Keratinocyte (primary cell): ENCODE data around the gene MARCHF9. TPM values are rescaled to one million over a fixed set of nuclear protein-coding genes. Genes with fewer than 3 reads are reported as not detected.

Experiments used
- DNase-seq: peaks from one replicate; pipeline ENCODE4 v3.0.0-alpha.2; 2011; ENCODE audit warnings: low read depth, missing footprints, low spot score
- FAIRE-seq: peaks from 2 replicates; lab custom pipeline; 2011; peaks lifted over from hg19 to GRCh38; lab: Jason Lieb, UNC
- H2AFZ ChIP-seq: 2 replicates; pipeline ENCODE4 v1.6.0; 2012; ENCODE audit warnings: low read length, control low read depth, inconsistent platforms; ENCODE audit not compliant: control insufficient read depth
- H3K27ac ChIP-seq: 2 replicates; pipeline ENCODE4 v1.5.1; 2011; ENCODE audit warnings: low read length; ENCODE audit not compliant: control insufficient read depth, insufficient read depth
- H3K27me3 ChIP-seq: 3 replicates; pipeline ENCODE4 v1.6.0; 2011; ENCODE audit warnings: low read length; ENCODE audit not compliant: control insufficient read depth, insufficient read depth; ENCODE audit errors: extremely low read depth
- H3K36me3 ChIP-seq, 2 experiments: 2 replicates in 1 of 2; 3 replicates in 1 of 2; pipeline ENCODE4 v1.5.1; 2011; ENCODE audit warnings: low read length in 2 of 2, mild to moderate bottlenecking in 1 of 2; ENCODE audit not compliant: control insufficient read depth in 2 of 2, insufficient read depth in 2 of 2; ENCODE audit errors: extremely low read depth in 1 of 2
- H3K4me1 ChIP-seq: 3 replicates; pipeline ENCODE4 v1.5.1; 2011; ENCODE audit warnings: low read length; ENCODE audit not compliant: control insufficient read depth, insufficient read depth; ENCODE audit errors: extremely low read depth
- H3K4me2 ChIP-seq: 3 replicates; pipeline ENCODE4 v1.6.0; 2011; ENCODE audit warnings: low read depth, low read length; ENCODE audit not compliant: control insufficient read depth, insufficient read depth; ENCODE audit errors: extremely low read depth
- H3K4me3 ChIP-seq, 3 experiments: fragments of 200-600 bp in 1 of 3; sonication (generic) in 1 of 3; 2 replicates in 2 of 3; 3 replicates in 1 of 3; pipeline ENCODE4 v1.5.1; 2011 to 2016; ENCODE audit warnings: low read length in 3 of 3, mild to moderate bottlenecking in 3 of 3, control low read depth in 2 of 3, inconsistent platforms in 1 of 3, low read depth in 1 of 3, mixed read lengths in 1 of 3, mixed run types in 1 of 3, moderate library complexity in 1 of 3; ENCODE audit not compliant: control insufficient read depth in 2 of 3, insufficient read depth in 2 of 3; ENCODE audit errors: extremely low read depth in 1 of 3
- H3K79me2 ChIP-seq: 2 replicates; pipeline ENCODE4 v1.6.0; 2012; ENCODE audit warnings: low read length; ENCODE audit not compliant: control insufficient read depth, insufficient read depth
- H3K9ac ChIP-seq: 3 replicates; pipeline ENCODE4 v1.6.0; 2011; ENCODE audit warnings: low read length; ENCODE audit not compliant: control insufficient read depth, insufficient read depth; ENCODE audit errors: extremely low read depth
- H3K9me1 ChIP-seq: 3 replicates; pipeline ENCODE4 v1.6.0; 2011; ENCODE audit warnings: low read length; ENCODE audit not compliant: control insufficient read depth, insufficient read depth; ENCODE audit errors: extremely low read depth
- H3K9me3 ChIP-seq: 2 replicates; pipeline ENCODE4 v1.5.1; 2012; ENCODE audit warnings: low read depth, low read length; ENCODE audit not compliant: control insufficient read depth
- H4K20me1 ChIP-seq: 3 replicates; pipeline ENCODE4 v1.6.0; 2011; ENCODE audit warnings: low read length; ENCODE audit not compliant: control insufficient read depth, insufficient read depth; ENCODE audit errors: extremely low read depth
- EZH2 ChIP-seq: IDR thresholded peaks from one replicate; pipeline ENCODE4 v1.6.1; 2012; ENCODE audit warnings: inconsistent platforms, mild to moderate bottlenecking, low read length, moderate library complexity
- dilution Hi-C: fragments of 300-500 bp; cut with MboI; formaldehyde crosslinking; loops from one replicate; pipeline ENCODE4 v1.7.0; 2020; ENCODE audit warnings: low sequenced_read_pairs; ENCODE audit not compliant: extremely low pct_ligation_motif_present
- polyA plus RNA-seq, 5 experiments: library from polyadenylated mRNA; depleted of rRNA in 3 of 5; stranded (reverse) in 3 of 5; stranded (forward) in 1 of 5; unstranded in 1 of 5; fragments of >200 nt; gene quantifications; 1 replicate in 1 of 5; 2 replicates in 3 of 5; 3 replicates in 1 of 5; pipeline versions ENCODE4 v1.2.1 to v1.2.3, GENCODE V29; 2011 to 2012; ENCODE audit warnings: missing spikeins in 2 of 5, low read depth in 1 of 5, low replicate concordance in 1 of 5
- TF ChIP-seq, protein P1 (sequence below), 3 experiments: IDR thresholded peaks in 1 of 3; conservative IDR thresholded peaks in 1 of 3; optimal IDR thresholded peaks in 1 of 3; 2 replicates in 2 of 3; 3 replicates in 1 of 3; pipeline versions ENCODE3 to v1.5.1; 2011; ENCODE audit warnings: low read length in 3 of 3, mild to moderate bottlenecking in 3 of 3, moderate library complexity in 2 of 3, control low read depth in 1 of 3, inconsistent platforms in 1 of 3; ENCODE audit not compliant: insufficient read depth in 2 of 3; ENCODE audit errors: extremely low read depth in 1 of 3

The MARCHF9 gene
- polyA plus RNA-seq, 1 donor (not counting 4 experiments of a cell fraction or from before 2014, with no cell fraction given) = 10.9 TPM

DNA sequence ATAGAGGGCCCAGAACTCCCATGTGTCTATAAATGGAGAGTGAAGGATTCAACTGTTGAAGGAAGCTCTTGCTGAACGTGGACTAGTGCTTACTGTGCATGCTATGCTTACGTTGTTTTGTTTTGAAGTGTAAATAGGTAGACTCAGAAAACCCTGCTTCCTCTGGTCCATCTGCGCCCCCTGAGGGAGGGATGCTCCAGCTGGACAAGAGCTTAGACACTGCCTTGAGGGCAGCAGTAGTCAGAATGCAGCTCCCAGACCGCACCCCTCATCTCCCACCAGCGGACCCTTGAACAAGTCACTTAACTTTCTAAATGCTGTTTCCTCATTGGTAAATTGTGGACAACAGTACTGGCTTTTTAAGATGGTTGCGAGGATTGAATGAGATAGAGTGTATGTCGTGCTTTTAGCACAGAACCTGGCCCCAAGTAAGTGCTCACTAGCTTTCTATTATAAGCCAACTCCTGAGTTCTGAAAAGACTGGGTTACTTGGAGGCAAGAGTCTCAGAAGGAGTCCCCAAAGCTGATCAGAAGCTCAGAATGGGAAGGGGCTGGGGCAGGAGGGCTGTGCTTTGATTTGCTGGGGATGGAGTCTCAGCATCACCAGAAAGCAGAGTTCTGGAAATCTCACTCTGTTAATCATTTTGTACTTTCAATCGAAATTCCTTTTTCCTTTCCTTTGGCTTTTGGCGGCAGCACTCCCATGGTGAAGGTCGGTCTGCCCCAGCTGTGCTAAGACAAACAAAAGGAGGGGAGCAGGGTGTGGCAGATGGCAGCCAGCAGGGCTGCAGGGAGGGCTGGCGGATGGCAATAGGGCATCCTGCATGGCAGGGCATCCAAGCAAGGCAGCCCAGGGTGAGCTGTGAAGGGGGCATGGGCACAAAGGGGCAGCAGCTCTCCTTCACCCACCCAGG lies 31.9 kb upstream of the MARCHF9 start:
- no peak for FAIRE-seq
- dilution Hi-C loops = no loop called here
- H3K4me3 ChIP-seq = no peak overlapping the region

DNA sequence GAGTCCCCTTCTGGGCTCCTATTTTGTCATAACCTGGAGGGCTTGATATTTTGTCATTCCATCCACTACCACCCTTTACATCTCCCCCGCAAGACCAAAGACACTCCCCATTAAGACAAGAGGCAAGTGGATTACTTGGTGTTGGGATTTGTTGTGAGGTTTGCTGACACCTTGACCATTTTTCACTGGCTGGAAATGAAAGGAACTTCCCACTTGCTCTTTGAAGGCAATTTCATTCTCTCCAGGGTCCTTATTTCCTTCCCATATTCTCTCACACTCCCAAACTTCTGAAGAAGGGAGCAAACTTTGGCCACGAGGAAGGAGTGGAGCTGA lies 31.3 kb upstream of the MARCHF9 start:
- TF ChIP-seq, protein P1, sequence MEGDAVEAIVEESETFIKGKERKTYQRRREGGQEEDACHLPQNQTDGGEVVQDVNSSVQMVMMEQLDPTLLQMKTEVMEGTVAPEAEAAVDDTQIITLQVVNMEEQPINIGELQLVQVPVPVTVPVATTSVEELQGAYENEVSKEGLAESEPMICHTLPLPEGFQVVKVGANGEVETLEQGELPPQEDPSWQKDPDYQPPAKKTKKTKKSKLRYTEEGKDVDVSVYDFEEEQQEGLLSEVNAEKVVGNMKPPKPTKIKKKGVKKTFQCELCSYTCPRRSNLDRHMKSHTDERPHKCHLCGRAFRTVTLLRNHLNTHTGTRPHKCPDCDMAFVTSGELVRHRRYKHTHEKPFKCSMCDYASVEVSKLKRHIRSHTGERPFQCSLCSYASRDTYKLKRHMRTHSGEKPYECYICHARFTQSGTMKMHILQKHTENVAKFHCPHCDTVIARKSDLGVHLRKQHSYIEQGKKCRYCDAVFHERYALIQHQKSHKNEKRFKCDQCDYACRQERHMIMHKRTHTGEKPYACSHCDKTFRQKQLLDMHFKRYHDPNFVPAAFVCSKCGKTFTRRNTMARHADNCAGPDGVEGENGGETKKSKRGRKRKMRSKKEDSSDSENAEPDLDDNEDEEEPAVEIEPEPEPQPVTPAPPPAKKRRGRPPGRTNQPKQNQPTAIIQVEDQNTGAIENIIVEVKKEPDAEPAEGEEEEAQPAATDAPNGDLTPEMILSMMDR (optimal IDR thresholded peaks at IDR 0.05 in 1 of 3, IDR thresholded peaks at IDR 0.05 in 1 of 3, conservative IDR thresholded peaks at IDR 0.05 in 1 of 3; ENCODE audit: extremely low read depth in 1 of 3, insufficient read depth in 2 of 3, low read length in 3 of 3) = no peak
- no peak for TF ChIP-seq EZH2
- Histone ChIP-seq H3K9me3 (no peaks in the 10 kb centered on the region), H3K79me2 (no peaks in the 10 kb centered on the region), H3K4me2 (no peak overlapping the region), H4K20me1 (no peaks in the 10 kb centered on the region), H3K4me3 (no peak overlapping the region), H3K27ac (no peak overlapping the region), H2AFZ (no peak overlapping the region), H3K36me3 (peaks cover 5 to 10% of the 10 kb centered on the region in 2 experiments), H3K9ac (no peak overlapping the region), H3K27me3 (no peaks in the 10 kb centered on the region), H3K4me1 (peaks cover 4% of the 10 kb centered on the region), H3K9me1 (no peaks in the 10 kb centered on the region)
- DNase-seq (no peak), FAIRE-seq (no peak)
- dilution Hi-C loops = no loop called here

More for the DNA sequence above, 31.9 kb upstream of the MARCHF9 start:
- DNase-seq = no peak
- Histone ChIP-seq H3K79me2 (no peaks in the 10 kb centered on the region), H2AFZ (no peak overlapping the region), H3K4me1 (peaks cover 4% of the 10 kb centered on the region), H3K9ac (no peak overlapping the region), H3K4me2 (no peak overlapping the region), H3K36me3 (peaks cover 5 to 14% of the 10 kb centered on the region in 2 experiments), H3K27me3 (no peaks in the 10 kb centered on the region), H3K9me3 (no peaks in the 10 kb centered on the region), H3K27ac (no peak overlapping the region), H4K20me1 (no peaks in the 10 kb centered on the region), H3K9me1 (no peaks in the 10 kb centered on the region)
- TF ChIP-seq, protein P1 (optimal IDR thresholded peaks at IDR 0.05 in 1 of 3, IDR thresholded peaks at IDR 0.05 in 1 of 3, conservative IDR thresholded peaks at IDR 0.05 in 1 of 3; ENCODE audit: extremely low read depth in 1 of 3, insufficient read depth in 2 of 3, low read length in 3 of 3) = no peak
- no peak for TF ChIP-seq EZH2
